ENCODE data around the gene NANOS3. TPM values are rescaled to one million over a fixed set of nuclear protein-coding genes. Genes with fewer than 3 reads are reported as not detected.

The NANOS3 gene
- total RNA-seq, 3 donors from 2014 or later: 1.5 TPM; not detected in 2

DNA sequence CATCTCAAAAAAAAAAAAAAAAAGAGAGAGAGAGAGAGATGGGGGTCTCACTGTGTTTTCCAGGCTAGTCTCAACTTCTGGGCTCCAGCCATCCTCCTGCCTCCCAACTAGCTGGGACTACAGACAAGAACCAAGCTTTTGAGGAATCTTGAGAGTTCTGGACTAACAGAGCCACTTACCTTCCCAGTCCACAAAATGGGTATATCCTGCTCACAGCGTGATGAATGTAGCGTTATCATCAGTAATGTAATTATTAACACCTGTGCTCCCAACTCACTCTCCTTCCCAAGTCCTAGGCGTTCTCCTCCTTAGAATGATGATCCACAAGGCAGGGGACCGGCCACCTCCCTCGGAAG, 4.6 kb upstream of the NANOS3 start:
- Histone ChIP-seq H3K9me3 (no peaks in the 10 kb centered on the region), H3K4me1 (ENCODE audit: low read depth) (no peaks in the 10 kb centered on the region), H3K4me3 (no peak overlapping the region), H3K36me3 (ENCODE audit: low read depth) (no peaks in the 10 kb centered on the region)
- intact Hi-C loops (cut with DNase I, micrococcal nuclease): no loop called here
- DNase-seq: no peak
- TF ChIP-seq, protein P1, sequence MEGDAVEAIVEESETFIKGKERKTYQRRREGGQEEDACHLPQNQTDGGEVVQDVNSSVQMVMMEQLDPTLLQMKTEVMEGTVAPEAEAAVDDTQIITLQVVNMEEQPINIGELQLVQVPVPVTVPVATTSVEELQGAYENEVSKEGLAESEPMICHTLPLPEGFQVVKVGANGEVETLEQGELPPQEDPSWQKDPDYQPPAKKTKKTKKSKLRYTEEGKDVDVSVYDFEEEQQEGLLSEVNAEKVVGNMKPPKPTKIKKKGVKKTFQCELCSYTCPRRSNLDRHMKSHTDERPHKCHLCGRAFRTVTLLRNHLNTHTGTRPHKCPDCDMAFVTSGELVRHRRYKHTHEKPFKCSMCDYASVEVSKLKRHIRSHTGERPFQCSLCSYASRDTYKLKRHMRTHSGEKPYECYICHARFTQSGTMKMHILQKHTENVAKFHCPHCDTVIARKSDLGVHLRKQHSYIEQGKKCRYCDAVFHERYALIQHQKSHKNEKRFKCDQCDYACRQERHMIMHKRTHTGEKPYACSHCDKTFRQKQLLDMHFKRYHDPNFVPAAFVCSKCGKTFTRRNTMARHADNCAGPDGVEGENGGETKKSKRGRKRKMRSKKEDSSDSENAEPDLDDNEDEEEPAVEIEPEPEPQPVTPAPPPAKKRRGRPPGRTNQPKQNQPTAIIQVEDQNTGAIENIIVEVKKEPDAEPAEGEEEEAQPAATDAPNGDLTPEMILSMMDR (IDR thresholded peaks at IDR 0.05): no peak
- no peak for ATAC-seq

DNA sequence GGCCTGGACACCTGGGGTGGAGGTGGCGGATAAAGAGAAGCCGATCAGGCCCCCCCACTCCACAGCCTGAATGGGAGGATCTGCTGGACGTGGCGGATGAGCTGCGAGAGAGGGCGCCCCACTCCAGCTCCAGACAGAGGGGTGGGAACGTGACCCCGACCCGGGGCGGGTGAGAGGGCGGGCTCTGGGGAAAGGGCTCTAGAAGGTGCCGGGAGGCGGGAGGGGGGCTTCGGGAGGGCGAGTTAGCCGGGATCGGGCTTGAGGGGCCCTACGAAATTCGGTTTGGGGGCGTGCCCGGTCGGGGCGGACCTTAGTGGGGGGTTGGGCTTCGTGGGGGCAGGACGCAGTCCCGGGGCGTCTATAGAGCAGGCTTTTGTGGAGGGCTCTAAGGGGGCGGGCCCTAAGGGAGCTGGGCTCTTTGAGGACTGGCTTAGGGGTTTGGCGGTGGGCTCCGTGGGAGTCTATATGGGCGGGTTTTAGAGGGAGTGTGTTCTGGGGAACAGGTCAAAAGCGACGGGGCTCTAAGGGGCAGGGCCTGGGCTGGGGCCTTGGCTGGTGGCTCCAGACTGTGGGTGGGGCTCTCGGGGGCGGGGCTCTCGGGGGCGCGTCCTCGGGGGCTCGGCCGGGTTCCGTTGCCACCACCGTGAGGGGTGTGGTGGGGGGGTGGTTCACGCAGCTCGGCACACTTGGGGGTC, 4.1 kb upstream of the NANOS3 start:
- peak; percentile 70 for ATAC-seq
- DNase-seq: peak in 1 of 3 donors; percentile 76

DNA sequence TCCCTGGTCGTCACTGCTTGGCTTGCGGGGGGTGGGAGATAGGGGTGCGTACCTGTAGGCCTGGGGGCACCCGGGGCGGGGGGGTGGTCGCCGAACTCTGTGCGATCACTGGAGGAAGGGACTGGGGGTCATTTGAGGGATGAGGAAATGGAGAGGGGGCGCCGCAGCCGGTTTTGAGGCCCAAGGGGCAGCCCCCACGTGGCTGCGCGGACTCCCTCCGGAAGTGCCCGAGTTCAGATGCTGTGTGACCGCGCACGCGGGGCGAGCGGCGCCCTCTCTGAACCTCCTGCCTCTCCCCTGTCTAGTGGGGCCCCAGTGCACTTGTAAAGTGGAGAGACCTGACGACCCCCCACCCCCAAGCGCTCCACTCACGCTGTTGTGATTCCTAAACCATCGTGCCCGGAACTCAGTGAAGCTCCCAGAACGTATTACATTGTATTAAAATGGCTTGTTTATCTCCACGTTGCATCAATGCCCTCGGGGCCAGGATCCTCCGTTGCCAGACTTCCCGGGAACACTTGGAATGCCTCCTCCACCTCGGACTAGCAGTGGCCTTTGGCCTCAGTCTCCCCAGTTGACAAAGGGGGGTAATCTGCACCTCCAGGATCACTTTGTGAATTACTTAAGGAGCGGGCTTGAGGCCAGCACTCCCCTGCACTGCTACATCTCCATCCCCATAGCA, 3.0 kb upstream of the NANOS3 start:
- Histone ChIP-seq H3K4me1 (ENCODE audit: low read depth) (no peaks in the 10 kb centered on the region), H3K9me3 (no peaks in the 10 kb centered on the region), H3K4me3 (no peak overlapping the region), H3K36me3 (ENCODE audit: low read depth) (no peaks in the 10 kb centered on the region)
- intact Hi-C loops (cut with DNase I, micrococcal nuclease): no loop called here
- DNase-seq (no peak), ATAC-seq (no peak)
- TF ChIP-seq, protein P1 (IDR thresholded peaks at IDR 0.05): no peak

More for the DNA sequence above, 4.1 kb upstream of the NANOS3 start:
- Histone ChIP-seq H3K36me3 (ENCODE audit: low read depth) (no peaks in the 10 kb centered on the region), H3K4me3 (no peak overlapping the region), H3K9me3 (no peaks in the 10 kb centered on the region), H3K4me1 (ENCODE audit: low read depth) (no peaks in the 10 kb centered on the region)
- intact Hi-C loops (cut with DNase I, micrococcal nuclease): no loop called here
- TF ChIP-seq, protein P1 (IDR thresholded peaks at IDR 0.05): no peak

DNA sequence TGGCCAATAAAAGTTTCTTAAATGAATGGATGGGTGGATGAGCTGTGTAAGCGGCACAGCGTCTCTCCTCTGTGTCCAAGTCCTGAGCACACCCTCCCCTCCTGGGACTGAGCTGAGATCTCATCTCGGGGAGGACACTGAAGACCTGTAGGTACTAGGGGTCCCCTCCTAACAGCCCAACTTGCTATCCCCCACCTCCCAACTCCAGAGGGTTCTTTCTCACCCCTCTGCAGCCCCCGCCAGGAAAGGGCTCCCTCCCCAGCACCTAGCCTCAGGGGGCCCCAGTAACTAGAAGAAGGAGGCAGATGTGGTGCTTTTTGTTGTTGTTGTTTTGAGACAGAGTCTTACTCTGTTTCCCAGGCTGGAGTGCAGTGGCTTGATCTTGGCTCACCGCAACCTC, 1.1 kb upstream of the NANOS3 start:
- no peak for DNase-seq

DNA sequence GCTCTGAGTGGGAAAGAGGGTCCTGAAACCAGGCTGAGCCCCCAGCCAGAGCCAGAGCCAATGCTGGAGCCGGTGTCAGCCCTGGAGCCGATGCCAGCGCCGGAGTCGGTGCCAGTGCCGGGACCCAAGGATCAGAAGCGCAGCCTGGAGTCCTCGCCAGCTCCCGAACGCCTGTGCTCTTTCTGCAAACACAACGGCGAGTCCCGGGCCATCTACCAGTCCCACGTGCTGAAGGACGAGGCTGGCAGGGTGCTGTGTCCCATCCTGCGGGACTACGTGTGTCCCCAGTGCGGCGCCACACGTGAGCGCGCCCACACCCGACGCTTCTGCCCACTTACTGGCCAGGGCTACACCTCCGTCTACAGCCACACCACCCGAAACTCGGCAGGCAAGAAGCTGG, 369 bp downstream of the NANOS3 start:
- H3K36me3 ChIP-seq (ENCODE audit: low read depth): no peaks in the 10 kb centered on the region
- intact Hi-C loops (cut with DNase I, micrococcal nuclease): no loop called here
- peaks cover 29% of the 10 kb centered on the region for H3K4me1 ChIP-seq (ENCODE audit: low read depth)
- TF ChIP-seq, protein P1 (IDR thresholded peaks at IDR 0.05): no peak
- DNase-seq (no peak), ATAC-seq (no peak)
- no peak overlapping the region for H3K4me3 ChIP-seq
- no peaks in the 10 kb centered on the region for H3K9me3 ChIP-seq

More for the DNA sequence above, 1.1 kb upstream of the NANOS3 start:
- TF ChIP-seq, protein P1 (IDR thresholded peaks at IDR 0.05): no peak
- Histone ChIP-seq H3K4me3 (no peak overlapping the region), H3K9me3 (no peaks in the 10 kb centered on the region), H3K36me3 (ENCODE audit: low read depth) (no peaks in the 10 kb centered on the region), H3K4me1 (ENCODE audit: low read depth) (peaks cover 15% of the 10 kb centered on the region)
- intact Hi-C loops (cut with DNase I, micrococcal nuclease): no loop called here
- ATAC-seq: no peak

Data from mucosa of descending colon (tissue), 3 donors.